ENCODE measurements around the gene ATP6AP2. TPM values are rescaled to one million over a fixed set of nuclear protein-coding genes. Genes with fewer than 3 reads are reported as not detected.

ATP6AP2 gene
- total RNA-seq, 1 donor from 2014 or later, result 79.1 TPM

- intact Hi-C loops (cut with micrococcal nuclease), result no loop called here
These were observed 51.4 kb downstream of the ATP6AP2 start for GRCh38 chrX:40632199-40632598.

DNA sequence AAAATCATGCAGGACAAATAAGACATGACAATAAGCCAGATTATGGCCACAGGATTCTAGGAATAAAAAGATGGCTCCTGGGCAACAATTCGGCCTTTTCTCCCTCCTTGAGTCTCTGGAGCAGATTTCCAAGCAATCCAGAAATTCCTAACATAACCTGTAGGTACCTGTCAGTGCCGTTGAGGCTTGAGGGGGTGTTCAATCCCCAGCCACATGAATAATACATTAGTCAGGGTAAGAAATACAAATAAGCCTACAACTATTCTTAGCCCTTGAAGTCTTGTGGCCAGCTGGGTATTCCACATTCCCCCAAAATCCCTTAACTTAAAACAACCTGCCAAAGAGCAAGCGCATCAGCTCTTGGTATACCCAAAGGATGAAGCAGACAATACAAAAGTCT, 56.9 kb downstream of the ATP6AP2 start:
- intact Hi-C loops (cut with micrococcal nuclease), result no loop called here

GRCh38 chrX:40644176-40644575, 63.4 kb downstream of the ATP6AP2 start:
- intact Hi-C loops (cut with micrococcal nuclease), result loop anchor here (2.0 to 10.0 kb wide), 3 partner anchors 105 to 1839 kb away; partner anchors contain the start of gene MID1IP1

DNA sequence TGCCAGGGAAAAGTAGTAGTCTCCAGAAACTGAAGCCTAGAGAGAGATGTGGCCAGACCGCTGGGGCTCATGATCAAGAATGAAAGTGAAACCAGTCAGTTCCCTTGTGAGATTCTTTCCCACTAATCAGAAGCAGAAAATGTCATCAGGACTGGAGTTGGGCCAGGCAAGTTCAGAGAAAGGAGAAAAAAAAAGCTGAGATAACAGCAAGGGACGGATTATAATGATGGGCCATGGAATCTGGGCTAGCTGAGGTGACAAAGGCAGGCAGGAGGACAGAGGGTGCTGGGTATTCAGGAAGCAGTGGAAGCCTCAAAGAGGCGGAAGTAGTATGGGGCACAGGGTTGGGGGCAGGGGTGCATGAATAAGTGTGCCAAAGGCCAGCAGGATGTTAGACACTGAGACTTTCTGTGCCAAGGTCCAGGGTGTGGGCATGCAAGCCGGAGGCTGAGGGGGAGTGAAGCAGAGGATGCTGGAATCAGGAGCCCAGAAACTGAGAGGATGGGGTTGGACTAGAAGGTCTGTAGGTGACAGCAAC, 64.1 kb downstream of the ATP6AP2 start:
- intact Hi-C loops (cut with micrococcal nuclease), result loop anchor here (2.0 to 10.0 kb wide), 3 partner anchors 106 to 1840 kb away; partner anchors contain the start of gene MID1IP1

GRCh38 chrX:40646489-40647306, 65.9 kb downstream of the ATP6AP2 start:
- intact Hi-C loops (cut with micrococcal nuclease), result loop anchor here (1.0 to 10.0 kb wide), 6 partner anchors 66 to 1842 kb away; partner anchors contain the start of genes ATP6AP2, MED14 and MID1IP1

- intact Hi-C loops (cut with micrococcal nuclease), result loop anchor here (1.0 to 10.0 kb wide), 6 partner anchors 67 to 1843 kb away; partner anchors contain the start of genes ATP6AP2, MED14 and MID1IP1
These were observed 66.8 kb downstream of the ATP6AP2 start, which contains the start of gene CXorf38 for GRCh38 chrX:40647307-40648197. Gene CXorf38 (minus strand): TSS chrX:40647561. CDS start chrX:40647520, 41 bp downstream.

GRCh38 chrX:40651620-40652223, 71.0 kb downstream of the ATP6AP2 start:
- intact Hi-C loops (cut with micrococcal nuclease), result loop anchor here (1.0 kb wide), 1 partner anchor 143 kb away; no protein-coding TSS in a partner anchor

GRCh38 chrX:40652664-40653063, 71.9 kb downstream of the ATP6AP2 start:
- intact Hi-C loops (cut with micrococcal nuclease), result no loop called here

GRCh38 chrX:40653535-40653934, 72.8 kb downstream of the ATP6AP2 start:
- intact Hi-C loops (cut with micrococcal nuclease), result no loop called here

Other genes with a start within 250 kb of the ATP6AP2 start
- not detected in 2 replicates for gene MPC1L, start 42.5 kb downstream of the ATP6AP2 start, total RNA-seq
- 16.7 and 17.2 TPM in 2 replicates for gene CXorf38, start 66.6 kb downstream of the ATP6AP2 start, total RNA-seq
- 46.7 and 49.6 TPM in 2 replicates for gene MED14, start 154.6 kb downstream of the ATP6AP2 start, total RNA-seq